ENCODE results near the gene DHX15. TPM values are rescaled to one million over a fixed set of nuclear protein-coding genes. Genes with fewer than 3 reads are reported as not detected.
A peak's percentile ranks its signal among the peaks of the same experiment; 100 is the strongest.

DHX15 gene
- total RNA-seq, 1 donor from 2014 or later = 130 TPM

- DNase-seq (ENCODE audit: low read depth) (no peak), FAIRE-seq (no peak)
- Histone ChIP-seq H3K4me2 (ENCODE audit: low read length) (no peak overlapping the region), H3K27me3 (ENCODE audit: insufficient read depth, low read length) (no peaks in the 10 kb centered on the region), H4K20me1 (ENCODE audit: insufficient read depth, low read length) (peaks cover 80% of the 10 kb centered on the region), H3K9me3 (ENCODE audit: insufficient read depth, low read depth, low read length) (no peaks in the 10 kb centered on the region), H2AFZ (ENCODE audit: low read depth, low read length) (no peak overlapping the region), H3K9ac (ENCODE audit: low read length) (no peak overlapping the region), H3K27ac (ENCODE audit: low read depth, low read length) (no peak overlapping the region), H3K79me2 (ENCODE audit: insufficient read depth, low read length) (peaks cover 95% of the 10 kb centered on the region), H3K4me3 (ENCODE audit: insufficient read depth, low read depth, low read length) (no peak overlapping the region), H3K4me1 (ENCODE audit: insufficient read depth, low read length) (no peaks in the 10 kb centered on the region), H3K36me3 (ENCODE audit: insufficient read depth, low read length) (peaks cover 23% of the 10 kb centered on the region)
- Mint-ChIP-seq H3K27me3 (ENCODE audit: low read depth, unreplicated experiment) (no peaks in the 10 kb centered on the region), H3K9me3 (ENCODE audit: unreplicated experiment) (no peaks in the 10 kb centered on the region), H3K36me3 (ENCODE audit: low read depth, unreplicated experiment) (peaks cover 3% of the 10 kb centered on the region), H3K4me3 (ENCODE audit: unreplicated experiment) (no peak overlapping the region), H3K4me1 (ENCODE audit: low read depth, unreplicated experiment) (peaks cover 32% of the 10 kb centered on the region), H3K27ac (ENCODE audit: unreplicated experiment) (peak overlapping the region; percentile 75)
- TF ChIP-seq CTCF (IDR thresholded peaks at IDR 0.05; ENCODE audit: insufficient read depth, low read depth, low read length) (no peak), EZH2 (IDR thresholded peaks at IDR 0.05; ENCODE audit: insufficient read depth, low read length) (no peak)
Observed at GRCh38 chr4:24547979-24548378, 36.4 kb downstream of the DHX15 start.

- TF ChIP-seq CTCF (IDR thresholded peaks at IDR 0.05; ENCODE audit: insufficient read depth, low read depth, low read length) (no peak), EZH2 (IDR thresholded peaks at IDR 0.05; ENCODE audit: insufficient read depth, low read length) (no peak)
- no peak overlapping the region for H3K27ac Mint-ChIP-seq (ENCODE audit: unreplicated experiment)
- no peaks in the 10 kb centered on the region for H3K9me3 ChIP-seq (ENCODE audit: insufficient read depth, low read depth, low read length)
- H3K36me3 ChIP-seq (ENCODE audit: insufficient read depth, low read length) = peaks cover 47% of the 10 kb centered on the region
- H3K4me3 Mint-ChIP-seq (ENCODE audit: unreplicated experiment) = no peak overlapping the region
- H3K4me3 ChIP-seq (ENCODE audit: insufficient read depth, low read depth, low read length) = no peak overlapping the region
- no peaks in the 10 kb centered on the region for H3K9me3 Mint-ChIP-seq (ENCODE audit: unreplicated experiment)
- no peaks in the 10 kb centered on the region for H3K4me1 ChIP-seq (ENCODE audit: insufficient read depth, low read length)
- H3K36me3 Mint-ChIP-seq (ENCODE audit: low read depth, unreplicated experiment) = peaks cover 6% of the 10 kb centered on the region
- no peak for DNase-seq (ENCODE audit: low read depth)
- H3K79me2 ChIP-seq (ENCODE audit: insufficient read depth, low read length) = peaks cover 95% of the 10 kb centered on the region
- H3K4me1 Mint-ChIP-seq (ENCODE audit: low read depth, unreplicated experiment) = peaks cover 21% of the 10 kb centered on the region
- H3K27me3 Mint-ChIP-seq (ENCODE audit: low read depth, unreplicated experiment) = no peaks in the 10 kb centered on the region
- H4K20me1 ChIP-seq (ENCODE audit: insufficient read depth, low read length) = peaks cover 74% of the 10 kb centered on the region
- H3K27ac ChIP-seq (ENCODE audit: low read depth, low read length) = no peak overlapping the region
- H2AFZ ChIP-seq (ENCODE audit: low read depth, low read length) = no peak overlapping the region
- no peak overlapping the region for H3K9ac ChIP-seq (ENCODE audit: low read length)
- FAIRE-seq = no peak
- H3K27me3 ChIP-seq (ENCODE audit: insufficient read depth, low read length) = no peaks in the 10 kb centered on the region
- no peak overlapping the region for H3K4me2 ChIP-seq (ENCODE audit: low read length)
Observed at GRCh38 chr4:24544208-24544988, 40.0 kb downstream of the DHX15 start.

GRCh38 chr4:24537025-24537424 is 47.3 kb downstream of the DHX15 start:
- peaks cover 96% of the 10 kb centered on the region for H3K79me2 ChIP-seq (ENCODE audit: insufficient read depth, low read length)
- H3K36me3 Mint-ChIP-seq (ENCODE audit: low read depth, unreplicated experiment) = peaks cover 13% of the 10 kb centered on the region
- no peak for FAIRE-seq

More at GRCh38 chr4:24537025-24537424, 47.3 kb downstream of the DHX15 start:
- peaks cover 9% of the 10 kb centered on the region for H3K4me1 Mint-ChIP-seq (ENCODE audit: low read depth, unreplicated experiment)
- DNase-seq (ENCODE audit: low read depth) = peak; percentile 26
- Histone ChIP-seq H3K27me3 (ENCODE audit: insufficient read depth, low read length) (no peaks in the 10 kb centered on the region), H3K4me3 (ENCODE audit: insufficient read depth, low read depth, low read length) (no peak overlapping the region), H3K27ac (ENCODE audit: low read depth, low read length) (no peak overlapping the region), H3K4me2 (ENCODE audit: low read length) (no peak overlapping the region), H3K4me1 (ENCODE audit: insufficient read depth, low read length) (no peaks in the 10 kb centered on the region), H2AFZ (ENCODE audit: low read depth, low read length) (no peak overlapping the region), H3K9me3 (ENCODE audit: insufficient read depth, low read depth, low read length) (no peaks in the 10 kb centered on the region), H3K36me3 (ENCODE audit: insufficient read depth, low read length) (peaks cover 56% of the 10 kb centered on the region), H3K9ac (ENCODE audit: low read length) (no peak overlapping the region), H4K20me1 (ENCODE audit: insufficient read depth, low read length) (peaks cover 51% of the 10 kb centered on the region)
- H3K27ac Mint-ChIP-seq (ENCODE audit: unreplicated experiment) = no peak overlapping the region
- no peak overlapping the region for H3K4me3 Mint-ChIP-seq (ENCODE audit: unreplicated experiment)
- H3K9me3 Mint-ChIP-seq (ENCODE audit: unreplicated experiment) = no peaks in the 10 kb centered on the region
- no peaks in the 10 kb centered on the region for H3K27me3 Mint-ChIP-seq (ENCODE audit: low read depth, unreplicated experiment)
- TF ChIP-seq CTCF (IDR thresholded peaks at IDR 0.05; ENCODE audit: insufficient read depth, low read depth, low read length) (no peak), EZH2 (IDR thresholded peaks at IDR 0.05; ENCODE audit: insufficient read depth, low read length) (no peak)

Measured in astrocyte (in vitro differentiated cells and primary cell).